ENCODE data around the gene SLC66A1. TPM values are rescaled to one million over a fixed set of nuclear protein-coding genes. Genes with fewer than 3 reads are reported as not detected.

Gene SLC66A1
- total and polyA plus RNA-seq, 5 donors from 2014 or later = 3.2 to 8.7 (median 5.2) TPM

- H3K9me3 ChIP-seq (ENCODE audit: control insufficient read depth in 2 of 2, low read length in 2 of 2) = no peaks in the 10 kb centered on the region
- no peak overlapping the region for H3K4me3 ChIP-seq (ENCODE audit: low read depth, low read length)
- H3K4me1 ChIP-seq (ENCODE audit: control insufficient read depth, insufficient read depth, low read length, poor library complexity, severe bottlenecking) = no peaks in the 10 kb centered on the region
- no peaks in the 10 kb centered on the region for H3K27me3 ChIP-seq (ENCODE audit: control insufficient read depth, insufficient read depth, low read length)
- Mint-ChIP-seq H3K4me1 (peaks cover 5 to 21% (median 12%) of the 10 kb centered on the region in 4 donors), H3K27ac (no peak overlapping the region), H3K27me3 (no peaks in the 10 kb centered on the region), H3K9me3 (no peaks in the 10 kb centered on the region), H3K4me3 (peak overlapping the region in 1 of 4 donors; percentile 61), H3K36me3 (peaks cover 29% of the 10 kb centered on the region)
- ATAC-seq (ENCODE audit: low read depth in 2 of 2) (no peak), DNase-seq (peak in 1 of 3 donors; percentile 10)
- H3K27ac ChIP-seq (ENCODE audit: insufficient read depth, low read length, poor library complexity, severe bottlenecking) = no peak overlapping the region
- H3K36me3 ChIP-seq (ENCODE audit: control insufficient read depth, insufficient read depth, low read length) = peaks cover 75% of the 10 kb centered on the region
These were observed 62.1 kb downstream of the SLC66A1 start for GRCh38 chr1:19374083-19374801.

DNA sequence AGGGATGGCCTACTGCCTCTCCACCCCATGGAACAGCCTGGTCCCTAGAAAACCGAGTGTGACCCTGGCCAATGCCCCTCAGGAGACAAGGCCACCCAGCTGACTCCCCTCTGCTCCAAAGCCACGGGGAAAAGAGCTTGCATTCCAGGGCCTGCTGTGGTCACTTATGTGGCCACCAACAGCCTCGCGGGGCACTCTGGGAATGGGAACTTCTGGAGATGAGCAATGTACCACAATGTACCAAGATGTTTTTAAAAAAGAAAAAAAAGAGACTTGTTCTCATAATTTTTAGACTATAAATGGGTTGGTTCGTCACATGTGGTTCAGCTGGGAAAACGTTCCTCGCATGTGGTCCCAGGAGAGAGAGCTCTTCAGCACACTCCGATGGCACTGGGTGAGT, 62.8 kb downstream of the SLC66A1 start:
- Mint-ChIP-seq H3K27ac (no peak overlapping the region), H3K27me3 (no peaks in the 10 kb centered on the region), H3K4me3 (no peak overlapping the region), H3K9me3 (no peaks in the 10 kb centered on the region), H3K36me3 (peaks cover 36% of the 10 kb centered on the region), H3K4me1 (peaks cover 11 to 22% (median 17%) of the 10 kb centered on the region in 4 donors)
- no peaks in the 10 kb centered on the region for H3K4me1 ChIP-seq (ENCODE audit: control insufficient read depth, insufficient read depth, low read length, poor library complexity, severe bottlenecking)
- peaks cover 82% of the 10 kb centered on the region for H3K36me3 ChIP-seq (ENCODE audit: control insufficient read depth, insufficient read depth, low read length)
- no peak overlapping the region for H3K4me3 ChIP-seq (ENCODE audit: low read depth, low read length)
- no peaks in the 10 kb centered on the region for H3K9me3 ChIP-seq (ENCODE audit: control insufficient read depth in 2 of 2, low read length in 2 of 2)
- H3K27me3 ChIP-seq (ENCODE audit: control insufficient read depth, insufficient read depth, low read length) = no peaks in the 10 kb centered on the region
- H3K27ac ChIP-seq (ENCODE audit: insufficient read depth, low read length, poor library complexity, severe bottlenecking) = no peak overlapping the region
- DNase-seq (no peak), ATAC-seq (ENCODE audit: low read depth in 2 of 2) (no peak)

GRCh38 chr1:19375631-19376400, 63.7 kb downstream of the SLC66A1 start:
- peak overlapping the region in 1 of 4 donors; percentile 5 for H3K4me3 Mint-ChIP-seq
- Histone ChIP-seq H3K36me3 (ENCODE audit: control insufficient read depth, insufficient read depth, low read length) (peaks cover 90% of the 10 kb centered on the region), H3K4me3 (ENCODE audit: low read depth, low read length) (no peak overlapping the region), H3K27me3 (ENCODE audit: control insufficient read depth, insufficient read depth, low read length) (no peaks in the 10 kb centered on the region), H3K9me3 (ENCODE audit: control insufficient read depth in 2 of 2, low read length in 2 of 2) (no peaks in the 10 kb centered on the region), H3K27ac (ENCODE audit: insufficient read depth, low read length, poor library complexity, severe bottlenecking) (no peak overlapping the region), H3K4me1 (ENCODE audit: control insufficient read depth, insufficient read depth, low read length, poor library complexity, severe bottlenecking) (no peaks in the 10 kb centered on the region)
- H3K9me3 Mint-ChIP-seq = no peaks in the 10 kb centered on the region
- DNase-seq = no peak
- H3K4me1 Mint-ChIP-seq = peaks cover 11 to 21% (median 15%) of the 10 kb centered on the region in 4 donors
- H3K27me3 Mint-ChIP-seq = no peaks in the 10 kb centered on the region
- H3K27ac Mint-ChIP-seq = peak overlapping the region in 2 of 3 donors; percentile 14 to 31
- ATAC-seq (ENCODE audit: low read depth in 2 of 2) = no peak
- peaks cover 37% of the 10 kb centered on the region for H3K36me3 Mint-ChIP-seq

- no peaks in the 10 kb centered on the region for H3K9me3 Mint-ChIP-seq
- no peak for DNase-seq
- H3K27ac Mint-ChIP-seq = peak overlapping the region in 1 of 3 donors; percentile 42
- H3K4me3 Mint-ChIP-seq = no peak overlapping the region
- no peaks in the 10 kb centered on the region for H3K9me3 ChIP-seq (ENCODE audit: control insufficient read depth in 2 of 2, low read length in 2 of 2)
- H3K4me1 ChIP-seq (ENCODE audit: control insufficient read depth, insufficient read depth, low read length, poor library complexity, severe bottlenecking) = no peaks in the 10 kb centered on the region
- no peaks in the 10 kb centered on the region for H3K27me3 ChIP-seq (ENCODE audit: control insufficient read depth, insufficient read depth, low read length)
- peaks cover 89% of the 10 kb centered on the region for H3K36me3 ChIP-seq (ENCODE audit: control insufficient read depth, insufficient read depth, low read length)
- H3K36me3 Mint-ChIP-seq = peaks cover 39% of the 10 kb centered on the region
- no peak for ATAC-seq (ENCODE audit: low read depth in 2 of 2)
- H3K27ac ChIP-seq (ENCODE audit: insufficient read depth, low read length, poor library complexity, severe bottlenecking) = no peak overlapping the region
- no peaks in the 10 kb centered on the region for H3K27me3 Mint-ChIP-seq
- peaks cover 11 to 21% (median 13%) of the 10 kb centered on the region in 4 donors for H3K4me1 Mint-ChIP-seq
- H3K4me3 ChIP-seq (ENCODE audit: low read depth, low read length) = no peak overlapping the region
These were observed 64.6 kb downstream of the SLC66A1 start for GRCh38 chr1:19376428-19377372.

GRCh38 chr1:19377812-19378718, 65.9 kb downstream of the SLC66A1 start:
- H3K36me3 ChIP-seq (ENCODE audit: control insufficient read depth, insufficient read depth, low read length) = peaks cover 89% of the 10 kb centered on the region
- no peaks in the 10 kb centered on the region for H3K27me3 Mint-ChIP-seq

More at GRCh38 chr1:19377812-19378718, 65.9 kb downstream of the SLC66A1 start:
- Histone ChIP-seq H3K27me3 (ENCODE audit: control insufficient read depth, insufficient read depth, low read length) (no peaks in the 10 kb centered on the region), H3K27ac (ENCODE audit: insufficient read depth, low read length, poor library complexity, severe bottlenecking) (no peak overlapping the region), H3K9me3 (ENCODE audit: control insufficient read depth in 2 of 2, low read length in 2 of 2) (no peaks in the 10 kb centered on the region), H3K4me1 (ENCODE audit: control insufficient read depth, insufficient read depth, low read length, poor library complexity, severe bottlenecking) (no peaks in the 10 kb centered on the region), H3K4me3 (ENCODE audit: low read depth, low read length) (no peak overlapping the region)
- Mint-ChIP-seq H3K9me3 (no peaks in the 10 kb centered on the region), H3K36me3 (peaks cover 37% of the 10 kb centered on the region), H3K4me1 (peaks cover 11 to 25% (median 12%) of the 10 kb centered on the region in 4 donors), H3K4me3 (no peak overlapping the region), H3K27ac (peak overlapping the region in 2 of 3 donors; percentile 27 to 34)
- ATAC-seq (ENCODE audit: low read depth in 2 of 2) (no peak), DNase-seq (peak in 1 of 3 donors; percentile 7)
